Measurements from ENCODE around the gene RNU6-7.

Gene RNU6-7

DNA sequence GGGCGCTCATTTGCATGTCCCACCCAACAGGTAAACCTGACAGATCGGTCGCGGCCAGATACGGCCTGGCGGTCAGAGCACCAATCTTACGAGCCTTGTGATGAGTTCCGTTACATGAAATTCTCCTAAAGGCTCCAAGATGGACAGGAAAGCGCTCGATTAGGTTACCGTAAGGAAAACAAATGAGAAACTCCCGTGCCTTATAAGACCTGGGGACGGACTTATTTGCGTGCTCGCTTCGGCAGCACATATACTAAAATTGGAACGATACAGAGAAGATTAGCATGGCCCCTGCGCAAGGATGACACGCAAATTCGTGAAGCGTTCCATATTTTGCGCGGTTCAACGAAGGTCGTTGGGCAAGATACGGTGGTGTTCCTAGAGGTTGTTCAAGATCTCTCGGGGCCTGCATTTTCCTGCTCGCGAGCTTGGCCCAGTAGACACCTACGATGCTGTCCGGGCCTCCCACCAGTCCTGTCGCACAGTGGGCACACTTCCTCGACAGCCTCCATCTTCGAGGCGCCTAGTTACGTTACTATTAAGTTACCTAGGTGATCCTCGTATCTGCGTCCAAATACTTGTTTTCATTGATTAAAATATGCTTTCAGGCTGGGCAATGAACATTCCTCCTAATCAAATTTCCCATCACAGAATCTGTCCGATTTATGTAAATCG lies at the start of gene RNU6-7:
Gene RNU6-7 (plus strand): TSS at position 230 of the 675 bp plus-strand sequence.
- peak; percentile 38 for DNase-seq

DNA sequence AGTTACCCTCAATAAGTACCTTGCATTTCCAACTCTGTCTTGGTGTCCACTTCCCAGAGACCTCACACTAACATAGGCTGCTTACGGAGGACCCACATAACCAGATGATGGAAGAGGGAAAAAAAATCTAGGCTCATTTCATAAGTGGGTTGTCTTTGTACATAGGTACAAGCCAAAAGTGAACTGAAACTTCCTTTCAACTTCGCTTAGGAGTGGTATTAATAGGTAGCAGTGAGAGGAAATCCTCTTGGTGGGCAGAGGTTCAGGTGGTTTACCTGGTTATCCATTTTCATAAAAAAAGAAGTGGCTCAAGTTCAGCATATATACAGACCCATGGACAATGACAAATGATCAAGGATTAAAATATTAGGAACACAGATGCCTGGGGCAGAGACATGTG lies 35.8 kb upstream of the RNU6-7 start:
- DNase-seq = no peak

DNA sequence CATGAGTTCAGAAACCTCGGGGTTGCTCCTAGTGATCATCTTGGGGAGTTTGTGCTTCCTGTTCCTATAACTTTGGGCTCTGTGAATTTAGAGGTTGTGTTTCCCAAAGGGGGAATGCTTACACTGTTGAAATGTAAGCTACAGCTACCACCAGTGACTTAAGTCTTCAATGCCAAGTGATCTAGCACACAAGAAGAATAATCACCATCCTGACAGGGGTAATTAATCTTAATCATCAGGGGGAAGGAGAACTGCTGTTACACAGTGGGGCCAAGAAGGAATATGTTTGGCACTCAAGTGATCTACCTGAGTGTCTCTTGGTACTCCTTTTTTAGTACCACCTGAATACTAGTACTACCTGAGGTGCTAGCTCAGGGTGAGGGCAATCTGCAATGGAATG lies 34.9 kb upstream of the RNU6-7 start:
- DNase-seq = no peak

DNA sequence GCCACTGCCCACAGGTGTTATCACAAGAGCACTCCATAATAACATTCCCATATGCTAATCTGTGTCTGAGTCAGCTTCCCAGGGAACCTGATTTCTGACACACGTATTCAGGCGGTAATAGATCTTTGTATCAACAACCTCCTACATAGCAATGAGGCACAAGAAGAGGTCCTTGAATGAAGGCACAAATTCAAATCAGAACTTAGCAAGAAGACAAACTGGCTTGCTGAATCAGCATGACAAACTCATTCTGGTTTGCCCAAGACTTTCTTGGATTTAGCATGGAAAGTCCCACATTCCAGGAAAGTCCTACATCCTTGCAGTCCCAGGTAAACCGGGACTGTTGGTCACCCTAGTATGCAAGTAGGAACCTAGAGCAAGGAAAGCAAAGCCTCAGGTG lies 33.9 kb upstream of the RNU6-7 start:
- no peak for DNase-seq

DNA sequence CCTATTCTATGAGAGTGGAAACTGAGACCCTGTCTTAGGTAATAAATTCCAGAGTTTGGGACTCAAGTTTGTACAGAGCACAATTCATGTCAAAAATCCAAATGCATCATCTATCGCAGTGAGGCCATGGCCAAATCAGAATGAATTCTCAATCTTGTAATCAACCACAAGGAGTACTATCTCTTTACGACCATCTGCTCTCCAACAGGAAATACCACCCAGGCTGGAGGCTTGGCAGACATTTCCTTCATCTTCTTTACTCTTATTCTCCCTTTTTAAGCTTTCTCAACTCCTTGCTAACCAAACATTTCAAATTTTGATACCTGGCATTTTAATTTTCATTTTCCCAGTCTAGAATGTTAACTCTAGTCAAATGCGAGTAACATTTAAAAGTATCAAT lies 32.7 kb upstream of the RNU6-7 start:
- no peak for DNase-seq

DNA sequence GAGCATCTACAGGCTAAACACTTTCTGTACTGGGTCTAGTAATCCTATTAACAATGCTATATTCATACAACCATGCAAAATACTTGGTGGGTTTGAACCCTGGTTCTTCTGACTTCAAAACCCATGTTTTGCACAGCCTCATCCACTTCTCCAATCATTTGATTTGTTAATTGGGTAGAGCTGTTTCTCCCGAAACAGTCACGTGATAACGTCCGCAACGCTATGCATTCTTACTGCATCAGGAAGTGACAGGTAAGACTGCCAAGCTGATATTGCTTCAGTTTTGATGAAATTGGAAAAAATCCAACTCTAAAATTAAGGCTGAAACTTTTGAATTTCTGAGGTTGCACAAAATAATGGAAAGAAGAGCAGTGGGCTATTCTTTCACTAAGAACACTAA lies 30.4 kb upstream of the RNU6-7 start:
- no peak for DNase-seq

DNA sequence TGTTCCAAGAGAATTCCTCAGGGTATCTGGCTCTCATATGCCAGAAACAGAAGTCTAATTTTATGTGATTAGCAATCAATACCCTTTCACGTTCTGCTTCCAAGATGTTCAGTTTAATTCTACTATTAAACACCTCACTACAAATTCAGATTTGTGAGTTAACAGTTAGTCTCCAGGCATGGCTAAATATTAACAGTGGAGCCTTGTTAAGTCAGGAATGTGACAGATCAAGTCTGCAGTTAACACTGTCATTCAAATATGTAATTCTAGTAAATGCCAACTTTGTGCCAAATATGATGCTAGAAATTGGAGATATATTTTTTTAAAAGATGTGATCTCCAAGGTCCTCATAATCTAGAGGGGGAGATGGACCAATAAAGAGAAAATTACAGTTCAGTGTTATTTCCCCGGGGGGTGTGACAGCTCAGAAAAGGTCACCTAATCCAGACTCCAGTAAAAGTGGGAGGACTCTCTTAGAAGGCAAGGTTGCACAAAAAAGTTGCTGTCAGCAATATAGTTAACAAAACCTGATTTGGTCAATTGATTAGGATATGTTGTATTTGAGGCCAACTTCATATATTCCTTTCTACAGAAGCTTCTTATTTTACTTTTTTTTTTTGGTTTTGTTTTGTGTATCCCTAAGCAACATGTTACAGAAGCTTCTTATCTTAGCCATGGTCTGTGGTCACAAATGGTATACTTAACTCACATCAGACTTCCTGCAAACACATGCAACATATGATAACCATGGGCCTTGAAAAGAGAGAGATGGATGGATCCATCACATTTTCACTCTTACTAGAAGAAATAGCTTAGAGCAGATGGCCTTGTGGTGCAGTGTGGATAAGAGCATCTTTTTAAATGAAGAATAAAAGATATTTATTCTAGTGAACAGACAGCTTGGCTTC lies 18.4 kb upstream of the RNU6-7 start:
- DNase-seq = no peak

DNA sequence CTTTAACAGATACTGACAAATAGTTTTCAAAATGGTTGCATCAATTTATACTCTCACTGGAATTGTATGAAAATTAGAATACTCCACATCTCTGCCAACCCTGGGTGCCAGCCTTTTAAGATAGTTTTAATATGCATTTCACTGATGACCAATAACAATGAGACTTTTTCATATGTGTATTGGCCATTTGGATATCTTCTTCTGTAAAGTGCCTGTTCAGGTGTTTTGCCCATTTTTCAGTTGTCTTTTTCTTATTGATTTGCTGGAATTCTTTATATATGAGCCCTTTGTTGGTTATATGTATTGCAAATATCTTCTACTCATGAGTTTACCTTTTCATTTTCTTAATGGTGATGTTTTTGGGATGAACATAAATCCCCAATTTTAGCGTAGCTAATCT lies 16.7 kb upstream of the RNU6-7 start:
- DNase-seq = no peak

DNA sequence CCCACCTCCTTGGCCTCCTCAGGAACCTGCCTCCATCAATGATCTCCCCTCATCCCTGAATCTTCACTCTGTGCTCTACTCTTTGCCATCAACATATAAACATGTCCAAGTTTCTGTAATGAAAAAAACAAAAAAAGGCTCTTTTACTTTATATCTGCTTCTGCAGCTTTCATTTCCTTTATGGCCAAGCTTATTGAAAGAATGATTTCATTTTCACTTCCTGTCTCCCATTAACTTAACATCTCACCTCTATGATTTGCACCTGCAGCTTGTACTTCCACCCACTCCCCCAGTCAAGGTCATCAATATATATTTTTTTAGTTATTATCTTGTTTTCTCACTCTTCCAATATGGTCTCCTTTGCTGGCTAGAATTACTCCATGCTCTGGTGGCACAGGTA lies 15.6 kb upstream of the RNU6-7 start:
- DNase-seq = no peak

DNA sequence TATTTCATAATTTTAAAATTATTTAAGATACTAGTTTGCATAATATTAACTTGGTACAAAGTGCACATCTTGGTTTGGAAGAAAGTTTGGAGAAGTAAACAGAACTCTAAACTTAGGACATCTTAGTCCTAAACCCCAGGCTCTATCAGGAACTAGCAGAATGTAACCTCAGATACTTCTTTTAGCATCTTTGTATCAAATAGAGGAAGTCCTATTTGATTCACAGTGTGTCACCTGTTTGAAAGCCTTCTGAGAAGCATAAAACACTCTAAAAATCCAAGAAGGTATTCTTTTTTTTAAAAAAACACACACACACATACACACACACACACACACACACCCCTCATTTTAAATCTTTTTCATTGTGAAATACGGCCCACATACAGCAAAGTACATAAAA lies 12.0 kb upstream of the RNU6-7 start:
- no peak for DNase-seq

DNA sequence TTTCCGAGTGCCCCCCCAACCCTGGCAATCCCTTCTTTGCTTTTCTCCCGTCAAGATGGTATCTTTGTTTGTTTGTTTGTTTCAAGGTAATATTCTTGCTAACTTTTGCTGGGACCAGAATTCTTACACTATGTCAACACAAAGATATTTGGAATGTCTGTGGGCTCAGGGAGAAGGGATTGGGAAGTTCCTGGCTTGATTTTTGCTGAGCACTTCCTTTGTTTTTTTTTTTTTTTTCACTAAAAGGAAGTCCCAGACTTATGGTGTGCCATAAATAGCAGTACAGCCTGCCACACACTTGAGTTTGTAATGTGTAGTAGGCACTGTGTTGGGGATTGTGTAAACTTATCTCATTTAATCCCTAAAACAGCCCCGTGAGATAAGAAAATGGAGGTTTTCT lies 11.2 kb upstream of the RNU6-7 start:
- no peak for DNase-seq

DNA sequence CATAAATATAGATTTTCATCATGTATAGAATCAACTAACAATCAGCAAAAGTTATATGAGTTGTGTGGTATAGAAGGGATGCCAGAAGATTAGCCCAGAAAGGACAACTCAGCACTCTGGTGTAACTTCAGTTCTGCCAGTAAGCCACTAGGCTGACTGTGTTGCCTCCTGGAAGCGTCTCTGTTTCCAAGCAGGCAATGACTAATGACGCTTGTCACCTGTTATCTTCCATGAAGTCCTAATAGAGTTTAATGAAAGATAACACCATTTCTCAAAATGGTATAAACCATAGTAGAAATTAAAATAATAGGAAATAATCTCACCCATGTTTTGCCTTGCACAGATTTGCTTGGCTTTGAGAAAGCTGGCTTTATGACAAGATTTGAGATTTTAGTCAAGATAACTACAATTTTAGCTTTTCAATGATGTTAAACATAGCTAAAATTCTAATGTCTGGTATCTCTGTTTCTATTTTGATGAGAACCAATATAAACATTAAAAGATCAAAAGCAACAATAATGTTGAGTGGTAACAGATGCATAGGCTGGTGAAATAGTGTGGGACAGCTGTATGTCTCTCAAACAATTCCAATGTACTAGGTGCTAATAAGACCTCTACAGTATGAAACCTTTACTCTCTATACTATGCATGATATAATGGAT lies 9.0 kb upstream of the RNU6-7 start:
- no peak for DNase-seq

DNA sequence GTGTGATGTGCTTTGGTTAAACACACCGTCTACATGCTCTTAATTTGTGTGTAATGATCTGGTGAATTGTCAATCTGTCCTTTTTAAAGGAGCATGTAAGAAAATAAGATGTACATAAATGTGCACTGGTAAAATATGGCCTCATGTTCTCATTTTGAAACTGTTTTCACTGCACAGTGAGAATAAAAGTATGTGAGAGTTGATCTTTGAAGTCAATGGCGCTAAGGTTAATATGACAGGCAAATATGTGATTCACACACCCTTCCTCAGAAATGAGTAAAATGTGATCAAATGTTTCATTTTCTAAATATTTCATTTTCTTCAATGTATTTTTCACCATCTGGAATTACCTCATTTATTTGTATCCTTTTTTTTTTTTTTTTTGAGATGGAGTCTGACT lies 8.3 kb upstream of the RNU6-7 start:
- DNase-seq = no peak

DNA sequence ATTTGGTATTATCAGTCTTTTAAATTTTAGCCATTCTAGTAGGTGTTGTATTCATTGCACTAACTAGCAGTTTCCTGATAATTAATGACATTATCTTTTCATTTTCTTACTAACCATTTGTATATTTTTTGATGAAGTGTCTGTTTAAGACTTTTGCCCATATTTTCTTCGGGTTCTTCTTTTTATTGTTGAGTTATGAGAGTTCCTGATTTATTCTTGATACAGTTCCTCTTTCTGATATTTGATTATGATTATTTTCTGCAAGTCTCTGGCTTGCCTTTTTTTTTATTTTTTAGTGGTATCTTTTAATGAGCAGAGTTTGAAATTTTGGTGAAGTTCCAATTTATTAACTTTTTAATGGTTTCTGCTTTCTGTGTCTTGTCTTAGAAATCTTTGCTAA lies 6.2 kb upstream of the RNU6-7 start:
- no peak for DNase-seq

DNA sequence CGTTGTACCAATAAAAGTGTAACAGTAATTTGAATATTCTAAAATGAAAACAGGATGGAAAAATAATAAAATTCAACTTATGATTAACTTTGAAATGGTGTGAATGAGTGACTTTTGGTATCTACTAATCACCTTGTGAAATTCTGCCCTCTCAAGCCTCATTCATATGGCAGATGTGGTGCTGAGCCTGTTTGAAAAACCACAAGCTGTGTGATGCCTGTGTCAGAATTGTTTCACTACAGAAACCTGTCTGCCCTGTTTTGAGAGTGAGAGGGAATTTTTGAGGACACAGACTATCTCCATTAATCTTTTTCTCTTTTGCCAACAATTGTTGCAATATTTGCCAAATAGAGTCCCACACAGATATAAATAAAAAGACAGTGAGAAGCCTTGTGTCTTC lies 3.9 kb upstream of the RNU6-7 start:
- no peak for DNase-seq

DNA sequence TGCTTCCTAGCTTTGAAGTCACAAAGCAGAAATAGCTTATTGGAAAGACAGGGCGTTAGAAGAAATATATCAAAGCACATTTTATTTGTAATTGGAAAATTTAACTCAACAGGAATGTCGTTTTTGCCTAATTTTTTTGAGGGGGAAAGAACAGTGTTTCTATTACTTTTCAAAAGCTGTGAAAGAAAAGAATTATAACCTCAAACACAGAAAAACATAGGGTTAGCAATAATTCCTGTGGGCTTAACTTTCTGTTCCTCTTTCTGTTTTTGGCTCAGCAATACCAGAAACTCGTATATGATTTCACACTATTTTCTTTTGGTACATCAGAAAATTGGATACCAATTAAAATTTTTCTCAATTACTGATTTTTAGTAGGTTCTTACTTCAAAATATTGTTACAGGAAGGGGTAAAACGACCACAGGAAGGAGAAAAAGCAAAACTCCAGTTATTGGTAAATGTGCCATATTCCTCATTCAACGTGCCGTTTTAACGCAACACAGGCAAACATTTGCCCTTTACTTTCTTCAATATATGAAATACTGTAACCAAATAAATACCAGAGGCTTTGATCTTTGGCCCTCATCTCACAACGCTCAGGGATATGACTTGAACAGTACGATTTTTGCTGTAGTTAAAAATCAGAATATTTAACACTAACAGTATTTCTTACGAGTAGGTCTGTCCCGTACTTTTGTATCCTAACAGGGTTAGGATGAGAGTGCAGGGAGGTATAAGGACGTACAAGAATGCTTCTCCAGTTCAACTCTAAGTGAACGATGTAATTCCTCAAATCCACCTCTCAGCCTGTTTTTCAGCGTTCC lies 1.3 kb upstream of the RNU6-7 start:
- DNase-seq = no peak

DNA sequence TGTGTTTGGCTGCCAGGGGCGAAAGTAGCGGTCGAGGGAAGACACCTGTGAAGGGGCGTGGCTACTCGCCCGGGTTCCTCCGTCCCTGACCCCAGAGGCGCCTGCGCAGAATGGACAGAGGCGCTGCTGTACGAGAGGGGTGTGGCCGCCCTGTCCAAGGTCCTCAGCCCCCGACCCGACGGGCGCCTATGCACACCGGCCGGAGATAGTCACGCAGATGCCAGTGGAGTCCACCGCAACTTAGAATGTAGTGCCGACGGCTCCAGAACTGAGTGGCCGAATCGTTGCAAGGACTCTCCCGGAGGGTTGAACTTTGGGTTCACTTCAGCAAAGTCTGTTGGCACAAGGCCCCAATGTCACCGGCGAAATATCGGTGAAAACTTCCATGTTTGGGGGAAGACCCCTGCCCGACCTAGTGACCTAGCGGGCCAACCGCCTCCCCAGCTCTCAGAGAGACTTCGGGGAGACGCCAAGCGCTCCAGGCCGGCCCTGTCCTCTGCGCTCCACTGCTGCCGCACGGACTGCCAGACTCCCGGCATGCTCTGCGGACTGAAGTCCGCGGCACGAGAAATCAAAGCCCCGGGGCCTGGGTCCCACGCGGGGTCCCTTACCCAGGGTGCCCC lies 541 bp upstream of the RNU6-7 start:
- peak; percentile 87 for DNase-seq

DNA sequence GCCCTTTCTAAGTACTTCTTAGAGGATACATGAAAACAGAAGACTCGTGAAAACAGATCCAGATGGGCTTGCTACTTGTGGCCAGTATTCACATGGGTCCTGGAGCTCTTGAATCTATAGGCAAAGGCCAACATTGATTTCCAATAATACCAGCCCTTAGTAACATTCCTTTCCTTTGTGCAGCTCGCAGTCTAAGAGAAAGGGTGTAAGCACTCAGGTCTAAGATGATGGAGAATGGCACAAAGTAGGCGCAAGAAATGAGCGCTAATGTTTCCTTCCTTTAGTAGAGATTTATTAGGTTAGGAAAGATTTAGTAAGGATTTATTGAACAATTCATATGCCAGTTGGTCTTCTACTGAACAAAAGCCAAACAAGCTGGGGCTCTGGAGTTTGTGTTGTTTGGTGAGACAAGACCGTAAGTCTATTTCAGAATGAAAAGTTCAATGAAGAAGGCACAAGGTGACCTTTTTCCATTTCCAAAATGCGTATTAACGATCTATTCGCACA lies 699 bp downstream of the RNU6-7 start:
- no peak for DNase-seq

DNA sequence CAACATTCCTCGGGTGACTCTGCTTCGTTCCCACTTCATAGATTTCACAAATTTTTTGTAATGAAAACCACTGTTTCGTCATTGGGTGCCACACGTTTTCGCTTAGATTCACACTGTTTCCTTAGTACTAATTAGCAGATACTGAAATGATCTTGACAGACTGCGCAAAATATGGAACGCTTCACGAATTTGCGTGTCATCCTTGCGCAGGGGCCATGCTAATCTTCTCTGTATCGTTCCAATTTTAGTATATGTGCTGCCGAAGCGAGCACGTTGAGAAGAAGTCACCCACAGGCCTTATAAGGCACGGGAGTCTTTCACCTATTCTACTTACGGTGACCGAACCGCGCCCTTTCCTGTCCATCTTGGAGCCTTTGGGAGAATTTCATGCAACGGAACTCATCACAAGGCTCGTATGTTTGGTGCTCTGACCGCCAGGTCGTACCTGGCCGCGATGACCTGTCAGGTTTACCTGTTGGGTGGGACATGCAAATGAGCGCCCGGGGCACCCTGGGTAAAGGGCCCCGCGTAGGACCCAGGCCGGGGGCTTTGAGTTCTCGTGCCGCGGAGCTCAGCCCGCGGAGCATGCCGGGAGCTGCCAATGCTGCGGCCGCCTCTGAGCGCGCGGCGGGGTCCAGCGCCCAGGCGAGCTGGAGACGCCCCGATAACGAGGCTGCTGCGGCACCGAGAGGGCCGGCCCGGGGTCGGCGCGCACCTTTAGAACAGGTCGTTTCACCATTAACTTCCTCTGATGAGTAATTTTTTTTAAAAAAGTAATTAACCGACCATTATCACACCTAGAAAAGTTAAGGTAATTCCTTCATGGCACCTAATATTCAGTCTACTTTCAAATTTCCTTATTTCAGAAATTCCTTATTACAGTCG lies 1.4 kb downstream of the RNU6-7 start, which contains the start of gene RNU6-8:
Gene RNU6-8 (minus strand): TSS at position 272 of the 885 bp plus-strand sequence.
- peak; percentile 89 for DNase-seq

DNA sequence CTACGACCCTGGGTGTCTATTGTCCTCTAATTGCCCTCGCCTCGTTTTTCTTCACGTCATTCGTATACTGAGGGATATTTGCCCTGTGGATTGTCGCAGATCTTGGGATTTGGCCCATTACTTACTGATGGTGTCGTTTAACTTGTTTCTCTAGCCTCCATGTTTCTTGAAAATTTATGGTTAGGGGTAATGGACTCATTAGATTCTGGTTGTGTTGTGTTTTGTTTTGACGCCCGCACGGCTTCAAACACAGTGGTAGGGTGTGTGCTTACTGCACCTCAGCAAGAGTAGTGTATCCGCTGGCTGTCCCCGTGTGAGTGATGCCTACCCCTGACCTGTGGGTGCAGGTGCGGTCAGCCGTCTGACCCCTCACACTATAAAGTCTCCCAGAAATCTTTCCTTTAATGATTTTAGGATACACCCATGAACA lies 2.1 kb downstream of the RNU6-7 start:
- DNase-seq = peak; percentile 31

DNA sequence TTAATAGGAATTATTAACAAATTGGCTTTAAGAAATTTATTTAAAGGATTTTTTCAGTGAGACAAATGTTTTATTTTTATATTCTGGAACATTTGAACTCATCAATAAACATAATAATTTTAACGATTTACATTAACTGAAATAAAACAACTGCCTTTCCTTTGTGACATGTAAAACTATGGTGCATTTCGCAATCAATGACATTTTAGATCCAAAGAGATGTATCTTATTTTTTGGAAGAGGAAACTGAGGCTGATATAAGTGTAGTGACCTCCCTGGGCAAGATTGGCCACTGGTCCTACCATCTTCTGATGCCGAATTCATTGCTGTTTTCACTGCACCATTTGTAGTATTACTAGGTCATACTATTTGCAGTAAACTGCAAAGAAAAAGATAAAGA lies 3.7 kb downstream of the RNU6-7 start:
- DNase-seq = no peak
